GM19043 (cell line): ENCODE data around the gene TAF8.

ENCODE experiments used
- ATAC-seq: cut with Tn5 transposase; IDR thresholded peaks from one replicate; pipeline ENCODE4 v1.9.1; 2021; ENCODE audit warnings: low read depth; ENCODE audit not compliant: unreplicated experiment

The TAF8 gene

GRCh38 chr6:42049948-42050296 is 402 bp upstream of the TAF8 start:
- ATAC-seq: no peak

- no peak for ATAC-seq
Measured at GRCh38 chr6:42051268-42051653, 937 bp downstream of the TAF8 start.

GRCh38 chr6:42053601-42054000 is 3.3 kb downstream of the TAF8 start:
- no peak for ATAC-seq

GRCh38 chr6:42059743-42060142 is 9.4 kb downstream of the TAF8 start:
- ATAC-seq: no peak

- ATAC-seq: no peak
Measured at GRCh38 chr6:42066156-42066675, 15.9 kb downstream of the TAF8 start.

- ATAC-seq: no peak
Measured at GRCh38 chr6:42068173-42068572, 17.8 kb downstream of the TAF8 start.

- no peak for ATAC-seq
Measured at GRCh38 chr6:42068872-42069522, 18.7 kb downstream of the TAF8 start.

GRCh38 chr6:42071881-42072583 is 21.7 kb downstream of the TAF8 start:
- ATAC-seq: no peak

GRCh38 chr6:42073287-42073686 is 23.0 kb downstream of the TAF8 start:
- no peak for ATAC-seq

GRCh38 chr6:42075159-42075838 is 25.0 kb downstream of the TAF8 start:
- ATAC-seq: no peak

GRCh38 chr6:42078386-42078785 is 28.1 kb downstream of the TAF8 start:
- ATAC-seq: no peak

- no peak for ATAC-seq
Measured at GRCh38 chr6:42079941-42080464, 29.7 kb downstream of the TAF8 start.

- no peak for ATAC-seq
Measured at GRCh38 chr6:42083530-42083929, 33.2 kb downstream of the TAF8 start.

GRCh38 chr6:42084889-42085288 is 34.6 kb downstream of the TAF8 start:
- ATAC-seq: no peak

GRCh38 chr6:42086046-42087035 is 36.0 kb downstream of the TAF8 start:
- ATAC-seq: no peak

- ATAC-seq: no peak
Measured at GRCh38 chr6:42088101-42088591, 37.8 kb downstream of the TAF8 start.

GRCh38 chr6:42090819-42091717 is 40.7 kb downstream of the TAF8 start:
- no peak for ATAC-seq

GRCh38 chr6:42091718-42092023 is 41.3 kb downstream of the TAF8 start:
- ATAC-seq: no peak

GRCh38 chr6:42093582-42094329 is 43.4 kb downstream of the TAF8 start:
- no peak for ATAC-seq
